ENCODE results near the gene GPR15.

The GPR15 gene

GRCh38 chr3:98561727-98562521 lies 30.1 kb downstream of the GPR15 start:
- TF ChIP-seq POLR2A (IDR thresholded peaks at IDR 0.05; ENCODE audit: extremely low read depth, insufficient read length) (no peak), MAX (IDR thresholded peaks at IDR 0.05; ENCODE audit: low read depth, low read length) (no peak), CTCF (IDR thresholded peaks at IDR 0.05; ENCODE audit: low read depth, low read length) (no peak), MYC (IDR thresholded peaks at IDR 0.05; ENCODE audit: low read depth, low read length) (no peak)
- peak; percentile 12 for DNase-seq (ENCODE audit: low read depth)

GRCh38 chr3:98563661-98564281 lies 32.0 kb downstream of the GPR15 start:
- DNase-seq (ENCODE audit: low read depth): peak; percentile 23

More at GRCh38 chr3:98561727-98562521, 30.1 kb downstream of the GPR15 start:
- H3K4me3 ChIP-seq (ENCODE audit: low read depth, low read length): no peak overlapping the region

GRCh38 chr3:98564282-98565005 lies 32.7 kb downstream of the GPR15 start:
- DNase-seq (ENCODE audit: low read depth): no peak
- TF ChIP-seq CTCF (IDR thresholded peaks at IDR 0.05; ENCODE audit: low read depth, low read length): no peak
- no peak for TF ChIP-seq MAX (IDR thresholded peaks at IDR 0.05; ENCODE audit: low read depth, low read length)
- TF ChIP-seq POLR2A (IDR thresholded peaks at IDR 0.05; ENCODE audit: extremely low read depth, insufficient read length): no peak
- TF ChIP-seq MYC (IDR thresholded peaks at IDR 0.05; ENCODE audit: low read depth, low read length): no peak
- H3K4me3 ChIP-seq (ENCODE audit: low read depth, low read length): no peak overlapping the region

More at GRCh38 chr3:98563661-98564281, 32.0 kb downstream of the GPR15 start:
- no peak for TF ChIP-seq CTCF (IDR thresholded peaks at IDR 0.05; ENCODE audit: low read depth, low read length)
- no peak for TF ChIP-seq MYC (IDR thresholded peaks at IDR 0.05; ENCODE audit: low read depth, low read length)
- no peak for TF ChIP-seq POLR2A (IDR thresholded peaks at IDR 0.05; ENCODE audit: extremely low read depth, insufficient read length)
- no peak overlapping the region for H3K4me3 ChIP-seq (ENCODE audit: low read depth, low read length)

- no peak for DNase-seq (ENCODE audit: low read depth)
- TF ChIP-seq POLR2A (IDR thresholded peaks at IDR 0.05; ENCODE audit: extremely low read depth, insufficient read length) (no peak), MAX (IDR thresholded peaks at IDR 0.05; ENCODE audit: low read depth, low read length) (no peak), CTCF (IDR thresholded peaks at IDR 0.05; ENCODE audit: low read depth, low read length) (no peak), MYC (IDR thresholded peaks at IDR 0.05; ENCODE audit: low read depth, low read length) (no peak)
- no peak overlapping the region for H3K4me3 ChIP-seq (ENCODE audit: low read depth, low read length)
These were observed 33.5 kb downstream of the GPR15 start for GRCh38 chr3:98565237-98565643.

- H3K4me3 ChIP-seq (ENCODE audit: low read depth, low read length): no peak overlapping the region
- DNase-seq (ENCODE audit: low read depth): no peak
- TF ChIP-seq MYC (IDR thresholded peaks at IDR 0.05; ENCODE audit: low read depth, low read length) (no peak), POLR2A (IDR thresholded peaks at IDR 0.05; ENCODE audit: extremely low read depth, insufficient read length) (no peak), CTCF (IDR thresholded peaks at IDR 0.05; ENCODE audit: low read depth, low read length) (no peak)
These were observed 34.1 kb downstream of the GPR15 start for GRCh38 chr3:98565843-98566242.
